IPS-18a (cell line): ENCODE data around the gene DOCK10.

Experiments
- H3K27ac ChIP-seq: one replicate; pipeline ENCODE4 v1.5.1; 2013; ENCODE audit warnings: low read length
- H3K27me3 ChIP-seq: one replicate; pipeline ENCODE4 v1.6.1; 2013; ENCODE audit warnings: mild to moderate bottlenecking, low read length; ENCODE audit not compliant: control insufficient read depth, insufficient read depth
- H3K36me3 ChIP-seq: one replicate; pipeline ENCODE4 v1.6.1; 2013; ENCODE audit warnings: low read depth, low read length; ENCODE audit not compliant: control insufficient read depth
- H3K4me1 ChIP-seq: one replicate; pipeline ENCODE4 v1.6.1; 2013; ENCODE audit warnings: low read depth, low read length; ENCODE audit not compliant: control insufficient read depth
- H3K4me3 ChIP-seq: one replicate; pipeline ENCODE4 v1.5.1; 2013; ENCODE audit warnings: low read length
- H3K9ac ChIP-seq: one replicate; pipeline ENCODE4 v1.6.1; 2013; ENCODE audit warnings: mild to moderate bottlenecking, low read length, moderate library complexity
- H3K9me3 ChIP-seq: one replicate; pipeline ENCODE4 v1.6.1; 2013; ENCODE audit warnings: low read depth, low read length; ENCODE audit not compliant: control insufficient read depth

DOCK10 gene

DNA sequence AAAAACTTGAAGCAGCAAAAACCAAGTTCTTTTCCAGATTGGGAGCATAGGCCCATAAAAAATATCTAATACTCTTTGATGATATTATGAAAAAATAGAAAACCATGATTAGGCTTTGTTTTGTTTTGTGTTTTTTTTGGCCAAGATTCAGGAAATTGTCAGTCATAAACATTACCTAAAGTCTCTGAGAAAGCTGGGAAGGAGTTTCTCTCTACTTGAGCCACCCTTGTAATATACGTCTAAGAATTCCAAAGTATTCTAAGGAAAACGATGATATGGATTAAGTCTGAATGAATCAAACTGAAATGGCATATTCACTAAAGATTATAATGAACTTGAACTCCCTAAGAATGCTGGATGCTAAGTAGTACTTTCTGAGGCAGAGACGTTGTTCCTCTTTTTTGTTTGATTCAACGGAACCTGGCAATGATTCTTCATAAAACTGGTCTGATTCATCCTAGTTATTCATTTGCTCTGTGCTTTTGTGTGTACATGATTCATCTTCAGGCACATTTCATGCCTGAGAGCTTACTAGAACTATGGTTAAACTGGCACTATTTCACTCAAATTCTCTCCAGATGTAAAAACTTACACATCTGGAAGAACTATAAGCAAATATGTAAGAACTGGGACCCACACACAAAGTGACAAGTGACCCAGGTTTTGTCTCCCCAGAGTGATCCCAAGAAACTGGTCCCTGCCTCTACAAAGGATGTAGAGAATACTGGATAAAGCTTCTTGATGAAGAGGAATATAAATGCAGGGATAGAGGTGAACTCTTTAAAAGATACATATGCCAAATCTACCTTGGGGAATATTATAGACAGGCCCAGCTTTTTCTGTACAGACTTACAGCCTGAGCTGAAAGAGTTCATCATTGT lies 159.7 kb downstream of the DOCK10 start:
- Histone ChIP-seq H3K9me3 (no peaks in the 10 kb centered on the region), H3K27me3 (no peaks in the 10 kb centered on the region), H3K4me1 (no peaks in the 10 kb centered on the region), H3K36me3 (no peaks in the 10 kb centered on the region), H3K4me3 (no peak overlapping the region), H3K27ac (no peak overlapping the region), H3K9ac (no peak overlapping the region)

GRCh38 chr2:224881846-224882245 lies 160.4 kb downstream of the DOCK10 start:
- Histone ChIP-seq H3K4me1 (no peaks in the 10 kb centered on the region), H3K4me3 (no peak overlapping the region), H3K27me3 (no peaks in the 10 kb centered on the region), H3K27ac (no peak overlapping the region), H3K9ac (no peak overlapping the region), H3K36me3 (no peaks in the 10 kb centered on the region), H3K9me3 (no peaks in the 10 kb centered on the region)

- H3K27ac ChIP-seq, result no peak overlapping the region
- H3K4me1 ChIP-seq, result no peaks in the 10 kb centered on the region
- H3K9me3 ChIP-seq, result no peaks in the 10 kb centered on the region
- H3K4me3 ChIP-seq, result no peak overlapping the region
- no peaks in the 10 kb centered on the region for H3K27me3 ChIP-seq
- H3K9ac ChIP-seq, result no peak overlapping the region
- no peaks in the 10 kb centered on the region for H3K36me3 ChIP-seq
Observed at GRCh38 chr2:224876522-224876921, 165.7 kb downstream of the DOCK10 start.

DNA sequence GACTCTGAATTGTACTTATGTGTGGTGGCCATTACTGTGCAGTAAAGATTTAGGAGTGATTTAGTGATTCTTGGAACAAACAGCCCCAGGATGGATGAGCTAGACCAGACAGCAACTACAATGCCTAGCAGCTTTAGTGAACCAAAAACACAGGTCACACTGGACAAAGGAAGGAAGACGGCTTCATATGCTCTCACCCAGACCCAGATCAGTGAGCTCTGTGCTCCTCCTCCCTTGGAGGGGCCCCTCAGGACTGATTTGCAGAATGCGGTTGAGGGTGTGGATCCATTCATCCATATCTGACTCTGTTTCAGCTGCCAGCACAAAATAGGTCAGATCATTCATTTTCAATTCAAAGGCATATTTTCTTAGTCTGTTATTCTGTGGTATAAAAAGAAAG lies 166.4 kb downstream of the DOCK10 start:
- Histone ChIP-seq H3K36me3 (no peaks in the 10 kb centered on the region), H3K9me3 (no peaks in the 10 kb centered on the region), H3K9ac (no peak overlapping the region)

DNA sequence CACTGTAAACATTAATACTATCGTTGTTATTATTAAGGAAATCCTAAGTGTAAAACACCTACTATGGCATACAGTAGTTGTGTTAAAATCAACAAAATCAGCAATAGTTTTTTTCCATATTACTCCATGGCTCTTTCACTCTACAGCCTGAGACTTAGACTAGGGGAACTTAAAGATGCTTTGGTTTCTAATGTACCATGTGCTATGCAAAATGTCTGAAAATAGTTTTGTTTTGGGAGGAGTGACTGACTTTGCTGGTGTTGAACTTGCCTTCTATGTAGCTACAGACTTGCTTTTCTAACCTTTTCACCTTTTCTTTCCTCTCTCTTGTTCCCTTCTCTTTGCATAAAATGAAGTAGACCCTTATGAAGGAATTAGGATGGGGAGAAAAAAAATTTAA lies 167.1 kb downstream of the DOCK10 start:
- no peaks in the 10 kb centered on the region for H3K27me3 ChIP-seq
- no peak overlapping the region for H3K9ac ChIP-seq
- no peaks in the 10 kb centered on the region for H3K4me1 ChIP-seq
- no peak overlapping the region for H3K4me3 ChIP-seq
- H3K36me3 ChIP-seq, result no peaks in the 10 kb centered on the region
- no peaks in the 10 kb centered on the region for H3K9me3 ChIP-seq
- H3K27ac ChIP-seq, result no peak overlapping the region

More for the DNA sequence above, 166.4 kb downstream of the DOCK10 start:
- Histone ChIP-seq H3K27me3 (no peaks in the 10 kb centered on the region), H3K27ac (no peak overlapping the region), H3K4me1 (no peaks in the 10 kb centered on the region), H3K4me3 (no peak overlapping the region)

GRCh38 chr2:224871813-224872212 lies 170.5 kb downstream of the DOCK10 start:
- no peaks in the 10 kb centered on the region for H3K27me3 ChIP-seq
- H3K36me3 ChIP-seq, result no peaks in the 10 kb centered on the region
- H3K9ac ChIP-seq, result no peak overlapping the region
- H3K4me3 ChIP-seq, result no peak overlapping the region
- H3K27ac ChIP-seq, result no peak overlapping the region
- H3K4me1 ChIP-seq, result no peaks in the 10 kb centered on the region
- no peaks in the 10 kb centered on the region for H3K9me3 ChIP-seq

- H3K9me3 ChIP-seq, result no peaks in the 10 kb centered on the region
- no peaks in the 10 kb centered on the region for H3K4me1 ChIP-seq
- H3K27me3 ChIP-seq, result no peaks in the 10 kb centered on the region
- no peak overlapping the region for H3K4me3 ChIP-seq
- no peak overlapping the region for H3K27ac ChIP-seq
- H3K9ac ChIP-seq, result no peak overlapping the region
- H3K36me3 ChIP-seq, result no peaks in the 10 kb centered on the region
Observed at GRCh38 chr2:224870341-224870740, 171.9 kb downstream of the DOCK10 start.

GRCh38 chr2:224869601-224870233 lies 172.6 kb downstream of the DOCK10 start:
- H3K4me1 ChIP-seq, result no peaks in the 10 kb centered on the region
- H3K27ac ChIP-seq, result no peak overlapping the region
- H3K36me3 ChIP-seq, result no peaks in the 10 kb centered on the region
- H3K4me3 ChIP-seq, result no peak overlapping the region
- no peak overlapping the region for H3K9ac ChIP-seq
- no peaks in the 10 kb centered on the region for H3K27me3 ChIP-seq
- H3K9me3 ChIP-seq, result no peaks in the 10 kb centered on the region

GRCh38 chr2:224865016-224865415 lies 177.3 kb downstream of the DOCK10 start:
- Histone ChIP-seq H3K4me3 (no peak overlapping the region), H3K9ac (no peak overlapping the region), H3K36me3 (no peaks in the 10 kb centered on the region), H3K27me3 (no peaks in the 10 kb centered on the region), H3K27ac (no peak overlapping the region), H3K9me3 (no peaks in the 10 kb centered on the region), H3K4me1 (no peaks in the 10 kb centered on the region)

DNA sequence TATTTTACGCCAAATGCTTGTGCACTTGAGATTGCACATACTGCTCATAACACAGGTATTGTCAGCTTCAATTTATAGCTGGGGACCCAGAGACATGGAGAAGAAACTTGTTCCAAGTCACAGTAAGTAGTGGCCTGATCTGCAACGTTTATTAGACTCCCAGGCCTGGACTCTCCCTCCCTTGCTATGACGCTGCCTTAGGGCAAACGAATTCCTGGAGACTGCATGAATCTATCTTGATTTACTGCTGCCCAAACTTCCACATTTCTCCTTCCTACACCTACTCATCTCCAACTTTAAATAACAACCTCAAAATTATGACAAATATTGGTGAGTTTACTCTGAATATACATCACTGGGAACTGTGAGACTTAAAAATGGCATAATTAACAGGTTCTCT lies 181.0 kb downstream of the DOCK10 start:
- H3K27ac ChIP-seq, result no peak overlapping the region
- H3K4me1 ChIP-seq, result no peaks in the 10 kb centered on the region
- H3K9me3 ChIP-seq, result no peaks in the 10 kb centered on the region
- no peak overlapping the region for H3K4me3 ChIP-seq
- H3K9ac ChIP-seq, result no peak overlapping the region
- H3K27me3 ChIP-seq, result no peaks in the 10 kb centered on the region
- no peaks in the 10 kb centered on the region for H3K36me3 ChIP-seq

DNA sequence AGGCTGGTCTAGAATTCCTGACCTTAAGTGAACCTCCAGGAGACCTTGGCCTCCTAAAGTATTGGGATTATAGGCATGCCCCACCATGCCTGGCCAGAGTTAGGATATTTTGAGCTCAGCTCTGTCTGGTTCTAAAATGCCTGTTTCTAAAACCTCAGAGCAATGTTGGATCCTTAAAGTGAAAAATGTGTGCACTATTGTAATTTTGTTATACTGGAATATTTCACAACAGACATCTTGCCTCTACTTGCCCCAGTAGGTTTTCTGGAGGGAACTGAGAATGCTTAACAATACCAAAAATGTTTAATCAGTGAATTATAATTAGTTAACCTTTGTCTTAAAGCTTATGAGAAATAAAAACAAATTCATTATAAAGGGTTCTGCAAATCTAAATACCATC lies 181.5 kb downstream of the DOCK10 start:
- H3K9me3 ChIP-seq, result no peaks in the 10 kb centered on the region
- H3K9ac ChIP-seq, result no peak overlapping the region
- no peaks in the 10 kb centered on the region for H3K27me3 ChIP-seq
- no peaks in the 10 kb centered on the region for H3K36me3 ChIP-seq
- no peak overlapping the region for H3K27ac ChIP-seq
- H3K4me1 ChIP-seq, result no peaks in the 10 kb centered on the region
- no peak overlapping the region for H3K4me3 ChIP-seq

- H3K36me3 ChIP-seq, result no peaks in the 10 kb centered on the region
- H3K27me3 ChIP-seq, result no peaks in the 10 kb centered on the region
- H3K4me1 ChIP-seq, result no peaks in the 10 kb centered on the region
- no peaks in the 10 kb centered on the region for H3K9me3 ChIP-seq
- no peak overlapping the region for H3K9ac ChIP-seq
- no peak overlapping the region for H3K27ac ChIP-seq
- H3K4me3 ChIP-seq, result no peak overlapping the region
Observed at GRCh38 chr2:224851811-224852210, 190.5 kb downstream of the DOCK10 start.
